Right atrium auricular region (tissue), 2 donors: ENCODE results near the gene MAFB. TPM values are rescaled to one million over a fixed set of nuclear protein-coding genes. Genes with fewer than 3 reads are reported as not detected.

Experiments
- DNase-seq: peaks from one replicate; pipeline ENCODE4 v3.0.0-alpha.2; 2019; ENCODE audit warnings: low spot score
- H3K27ac ChIP-seq, 2 donors: fragments of 200-600 bp; sonication (generic); 1 replicate in 1 of 2; 2 replicates in 1 of 2; pipeline ENCODE4 v1.5.1; 2016 to 2019
- H3K27me3 ChIP-seq, 2 donors: fragments of 200-600 bp; sonication (generic); one replicate each; pipeline versions ENCODE4 v1.5.1 to v1.6.0; 2017 to 2019
- H3K36me3 ChIP-seq: fragments of 200-600 bp; sonication (generic); one replicate; pipeline ENCODE4 v1.5.1; 2016
- H3K4me1 ChIP-seq, 2 donors: fragments of 200-600 bp; sonication (generic); one replicate each; pipeline versions ENCODE4 v1.5.1 to v1.6.0; 2017 to 2019
- H3K4me3 ChIP-seq, 2 donors: fragments of 200-600 bp; sonication (generic); 1 replicate in 1 of 2; 2 replicates in 1 of 2; pipeline ENCODE4 v1.5.1; 2017 to 2019; ENCODE audit warnings: mild to moderate bottlenecking in 1 of 2, moderate library complexity in 1 of 2
- H3K9me3 ChIP-seq, 2 donors: fragments of 200-600 bp; sonication (generic); one replicate each; pipeline ENCODE4 v1.5.1; 2019
- total RNA-seq, 2 donors: library from RNA; depleted of rRNA; stranded (reverse); fragments of >200 nt; gene quantifications; one replicate each; pipeline ENCODE4 v1.1.0, GENCODE V29; 2016
- TF ChIP-seq, protein P1 (sequence below), 2 donors: fragments of 200-600 bp; sonication (generic); IDR thresholded peaks; one replicate each; pipeline ENCODE4 v1.5.1; 2019; ENCODE audit warnings: antibody characterized with exemption in 2 of 2

The MAFB gene
- total RNA-seq, 2 donors from 2014 or later, result 14.2 to 31.7 TPM

- Histone ChIP-seq H3K4me3 (no peak overlapping the region), H3K27ac (no peak overlapping the region), H3K36me3 (no peaks in the 10 kb centered on the region), H3K4me1 (no peaks in the 10 kb centered on the region), H3K27me3 (peaks cover 0 to 4% of the 10 kb centered on the region in 2 donors), H3K9me3 (no peaks in the 10 kb centered on the region)
- no peak for DNase-seq
- TF ChIP-seq, protein P1, sequence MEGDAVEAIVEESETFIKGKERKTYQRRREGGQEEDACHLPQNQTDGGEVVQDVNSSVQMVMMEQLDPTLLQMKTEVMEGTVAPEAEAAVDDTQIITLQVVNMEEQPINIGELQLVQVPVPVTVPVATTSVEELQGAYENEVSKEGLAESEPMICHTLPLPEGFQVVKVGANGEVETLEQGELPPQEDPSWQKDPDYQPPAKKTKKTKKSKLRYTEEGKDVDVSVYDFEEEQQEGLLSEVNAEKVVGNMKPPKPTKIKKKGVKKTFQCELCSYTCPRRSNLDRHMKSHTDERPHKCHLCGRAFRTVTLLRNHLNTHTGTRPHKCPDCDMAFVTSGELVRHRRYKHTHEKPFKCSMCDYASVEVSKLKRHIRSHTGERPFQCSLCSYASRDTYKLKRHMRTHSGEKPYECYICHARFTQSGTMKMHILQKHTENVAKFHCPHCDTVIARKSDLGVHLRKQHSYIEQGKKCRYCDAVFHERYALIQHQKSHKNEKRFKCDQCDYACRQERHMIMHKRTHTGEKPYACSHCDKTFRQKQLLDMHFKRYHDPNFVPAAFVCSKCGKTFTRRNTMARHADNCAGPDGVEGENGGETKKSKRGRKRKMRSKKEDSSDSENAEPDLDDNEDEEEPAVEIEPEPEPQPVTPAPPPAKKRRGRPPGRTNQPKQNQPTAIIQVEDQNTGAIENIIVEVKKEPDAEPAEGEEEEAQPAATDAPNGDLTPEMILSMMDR (IDR thresholded peaks at IDR 0.05), result no peak
Measured at GRCh38 chr20:40698744-40699143, 9.7 kb upstream of the MAFB start.

GRCh38 chr20:40698281-40698680 lies 9.2 kb upstream of the MAFB start:
- DNase-seq, result no peak
- Histone ChIP-seq H3K36me3 (no peaks in the 10 kb centered on the region), H3K4me3 (no peak overlapping the region), H3K27me3 (peaks cover 0 to 4% of the 10 kb centered on the region in 2 donors), H3K27ac (no peak overlapping the region), H3K9me3 (no peaks in the 10 kb centered on the region), H3K4me1 (no peaks in the 10 kb centered on the region)
- TF ChIP-seq, protein P1 (IDR thresholded peaks at IDR 0.05), result no peak

DNA sequence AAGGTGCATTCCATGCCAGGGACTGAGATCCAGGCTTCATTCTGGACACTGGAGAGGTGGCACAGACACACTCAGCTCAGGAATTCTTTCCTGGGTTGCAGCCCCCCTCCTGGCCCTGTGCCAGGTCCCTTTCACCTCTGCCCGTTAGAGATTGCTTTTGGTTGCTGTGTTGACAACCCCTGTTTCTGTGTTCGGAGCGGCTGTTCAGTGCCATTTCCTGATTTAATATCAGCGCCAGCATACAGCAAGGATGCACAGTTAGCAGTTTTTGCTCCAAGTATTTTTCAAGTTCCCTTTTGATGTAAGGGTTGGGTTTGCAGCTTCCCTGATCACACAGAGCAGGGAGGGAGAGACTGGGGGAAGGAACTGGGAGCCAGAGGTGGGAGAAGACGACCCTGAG lies 8.5 kb upstream of the MAFB start:
- TF ChIP-seq, protein P1 (IDR thresholded peaks at IDR 0.05), result no peak
- no peaks in the 10 kb centered on the region for H3K9me3 ChIP-seq
- H3K4me1 ChIP-seq, result peaks cover 0 to 2% of the 10 kb centered on the region in 2 donors
- H3K27me3 ChIP-seq, result peaks cover 0 to 7% of the 10 kb centered on the region in 2 donors
- H3K36me3 ChIP-seq, result no peaks in the 10 kb centered on the region
- no peak overlapping the region for H3K4me3 ChIP-seq
- no peak for DNase-seq
- H3K27ac ChIP-seq, result no peak overlapping the region

DNA sequence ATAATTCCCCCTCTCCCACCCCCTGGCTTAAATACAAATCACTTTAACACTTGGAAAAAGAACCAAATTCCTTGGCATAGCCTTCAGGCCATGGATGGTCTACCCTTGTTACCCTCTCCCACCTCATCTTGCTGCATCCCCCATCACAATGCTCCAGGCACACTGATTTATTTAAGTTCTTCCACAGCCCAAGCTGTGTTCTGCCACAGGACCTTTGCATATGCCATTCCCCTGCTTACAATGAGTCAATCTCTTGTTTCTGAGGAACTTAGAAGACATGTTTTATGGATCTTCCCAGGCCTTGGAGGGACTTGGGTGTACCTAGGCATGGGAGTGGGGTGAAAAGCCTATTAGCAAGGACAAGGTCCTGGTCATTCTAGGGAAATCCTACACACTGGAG lies 6.2 kb upstream of the MAFB start:
- peaks cover 13 to 15% of the 10 kb centered on the region in 2 donors for H3K27me3 ChIP-seq
- TF ChIP-seq, protein P1 (IDR thresholded peaks at IDR 0.05), result no peak
- DNase-seq, result no peak

GRCh38 chr20:40694246-40694645 lies 5.2 kb upstream of the MAFB start:
- Histone ChIP-seq H3K36me3 (no peaks in the 10 kb centered on the region), H3K27ac (no peak overlapping the region), H3K9me3 (no peaks in the 10 kb centered on the region), H3K4me1 (peaks cover 0 to 14% of the 10 kb centered on the region in 2 donors), H3K4me3 (no peak overlapping the region), H3K27me3 (peaks cover 14 to 15% of the 10 kb centered on the region in 2 donors)
- DNase-seq, result no peak
- TF ChIP-seq, protein P1 (IDR thresholded peaks at IDR 0.05), result no peak

More for the DNA sequence above, 6.2 kb upstream of the MAFB start:
- peaks cover 0 to 12% of the 10 kb centered on the region in 2 donors for H3K4me1 ChIP-seq
- H3K4me3 ChIP-seq, result no peak overlapping the region
- no peak overlapping the region for H3K27ac ChIP-seq
- H3K36me3 ChIP-seq, result no peaks in the 10 kb centered on the region
- no peaks in the 10 kb centered on the region for H3K9me3 ChIP-seq
